ENCODE results near the gene RND1.

GRCh38 chr12:48827513-48828096 is 38.1 kb downstream of the RND1 start:
- TF ChIP-seq CTCF (IDR thresholded peaks at IDR 0.05; ENCODE audit: low read depth, low read length): no peak
- TF ChIP-seq MAX (IDR thresholded peaks at IDR 0.05; ENCODE audit: low read depth, low read length): no peak
- no peak for TF ChIP-seq POLR2A (IDR thresholded peaks at IDR 0.05; ENCODE audit: extremely low read depth, insufficient read length)

Measured in NB4 (cell line).